ENCODE measurements around the gene TASOR2.

The TASOR2 gene

DNA sequence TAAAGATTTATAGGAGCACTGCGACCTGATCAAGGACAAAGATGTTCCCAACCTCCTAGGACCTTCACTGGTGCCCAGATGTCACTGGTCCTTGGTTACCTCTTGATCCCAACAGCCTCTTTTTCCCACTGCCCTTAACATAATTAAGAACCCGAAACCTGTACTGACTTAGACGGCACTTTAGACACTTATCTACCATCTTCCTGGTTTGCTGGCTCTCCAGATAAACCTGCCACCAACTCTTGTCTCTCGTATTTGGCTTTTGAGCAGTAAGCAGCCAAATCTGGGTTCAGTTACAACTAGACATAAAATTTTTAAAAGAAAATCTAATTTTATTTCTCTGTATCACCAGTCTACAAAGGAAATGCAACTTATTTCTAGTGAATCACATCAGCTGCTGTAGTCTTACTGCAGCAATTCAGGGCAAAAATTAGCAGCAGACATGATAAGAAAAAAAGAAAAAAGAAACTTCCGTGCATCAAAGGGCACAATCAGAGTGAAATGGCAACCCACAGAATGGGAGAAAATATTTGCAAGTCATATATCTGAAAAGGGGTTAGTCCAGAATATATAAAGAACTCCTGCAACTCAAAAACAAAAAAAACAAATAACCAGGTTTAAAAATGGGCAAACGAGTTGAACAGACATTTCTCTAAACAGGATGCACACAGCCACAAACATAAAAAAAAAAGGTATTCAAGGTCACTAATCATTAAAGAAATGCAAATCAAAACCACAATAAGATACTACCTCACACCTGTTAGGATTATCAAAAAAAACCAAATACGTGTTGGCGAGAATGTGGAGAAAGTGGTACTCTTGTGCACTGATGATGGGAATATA lies 27.7 kb upstream of the TASOR2 start:
- DNase-seq, result no peak
- H3K4me3 ChIP-seq (ENCODE audit: control insufficient read depth in 1 of 7, extremely low read depth in 1 of 7, insufficient read depth in 4 of 7, low read depth in 2 of 7, low read length in 6 of 7), result no peak overlapping the region
- H3K36me3 ChIP-seq (ENCODE audit: control insufficient read depth in 4 of 4, insufficient read depth in 4 of 4, low read length in 3 of 4), result peaks cover 0 to 6% (median 3%) of the 10 kb centered on the region in 4 experiments
- no peaks in the 10 kb centered on the region for H3K9me3 ChIP-seq (ENCODE audit: control extremely low read depth in 1 of 5, control insufficient read depth in 4 of 5, insufficient read depth in 2 of 5, low read depth in 1 of 5, low read length in 4 of 5)
- POLR2A ChIA-PET, result no interaction called here
- peaks cover 0 to 14% (median 8%) of the 10 kb centered on the region in 4 experiments for H3K4me1 ChIP-seq (ENCODE audit: control extremely low read depth in 1 of 4, control insufficient read depth in 4 of 4, insufficient read depth in 4 of 4, low read length in 3 of 4)
- CTCF ChIA-PET, result interaction anchor here (0.8 kb wide), 1 partner anchor 100 kb away, joined by 5 read pairs; no protein-coding TSS in a partner anchor
- H3K27ac ChIP-seq (ENCODE audit: insufficient read depth in 1 of 2, low read depth in 1 of 2, low read length in 2 of 2, poor library complexity in 1 of 2, severe bottlenecking in 2 of 2), result no peak overlapping the region
- WGBS (ENCODE audit: insufficient coverage), result 100% methylated on average over 1 of the region's 8 CpGs
- no peaks in the 10 kb centered on the region for H3K27me3 ChIP-seq (replicated peaks in 2 of 5; ENCODE audit: control insufficient read depth in 4 of 5, insufficient read depth in 5 of 5, low read length in 4 of 5)

DNA sequence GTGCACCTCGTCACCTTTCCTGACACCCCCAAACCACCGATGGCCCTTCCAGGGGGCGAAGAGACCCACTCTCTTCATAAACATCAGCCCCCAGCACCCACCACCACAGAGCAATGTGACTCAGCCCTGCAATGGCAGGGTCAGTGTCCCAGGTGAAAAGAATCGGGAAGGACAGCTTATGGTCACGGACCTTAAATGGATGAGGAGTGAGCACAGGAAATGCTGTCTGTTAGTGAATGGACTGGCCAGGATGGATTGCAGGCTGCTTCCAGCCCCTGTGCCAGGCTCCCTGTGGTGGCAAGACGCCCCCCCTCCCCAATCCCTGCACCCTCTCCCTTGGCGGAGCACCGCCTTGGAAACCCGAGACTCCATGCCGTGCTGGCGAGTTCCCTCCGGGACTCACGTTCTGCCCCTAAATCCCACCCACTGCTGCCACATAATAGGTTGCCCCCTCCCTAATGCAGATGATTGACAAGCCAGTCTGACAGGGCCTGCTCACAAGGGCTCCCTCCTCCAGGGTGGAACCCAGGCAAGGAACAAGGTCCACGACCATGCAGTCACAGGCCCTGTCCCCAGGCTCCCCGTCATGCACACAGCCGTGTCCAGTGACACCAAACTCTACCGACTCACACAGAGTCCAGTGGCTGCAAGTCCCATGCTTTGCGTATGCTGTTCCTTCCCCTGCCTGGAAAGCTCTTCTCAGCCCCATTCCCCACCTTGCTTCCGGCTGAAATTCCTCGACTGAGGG lies 25.6 kb upstream of the TASOR2 start:
- 97% methylated on average over 14 of the region's 20 CpGs for WGBS (ENCODE audit: insufficient coverage)

DNA sequence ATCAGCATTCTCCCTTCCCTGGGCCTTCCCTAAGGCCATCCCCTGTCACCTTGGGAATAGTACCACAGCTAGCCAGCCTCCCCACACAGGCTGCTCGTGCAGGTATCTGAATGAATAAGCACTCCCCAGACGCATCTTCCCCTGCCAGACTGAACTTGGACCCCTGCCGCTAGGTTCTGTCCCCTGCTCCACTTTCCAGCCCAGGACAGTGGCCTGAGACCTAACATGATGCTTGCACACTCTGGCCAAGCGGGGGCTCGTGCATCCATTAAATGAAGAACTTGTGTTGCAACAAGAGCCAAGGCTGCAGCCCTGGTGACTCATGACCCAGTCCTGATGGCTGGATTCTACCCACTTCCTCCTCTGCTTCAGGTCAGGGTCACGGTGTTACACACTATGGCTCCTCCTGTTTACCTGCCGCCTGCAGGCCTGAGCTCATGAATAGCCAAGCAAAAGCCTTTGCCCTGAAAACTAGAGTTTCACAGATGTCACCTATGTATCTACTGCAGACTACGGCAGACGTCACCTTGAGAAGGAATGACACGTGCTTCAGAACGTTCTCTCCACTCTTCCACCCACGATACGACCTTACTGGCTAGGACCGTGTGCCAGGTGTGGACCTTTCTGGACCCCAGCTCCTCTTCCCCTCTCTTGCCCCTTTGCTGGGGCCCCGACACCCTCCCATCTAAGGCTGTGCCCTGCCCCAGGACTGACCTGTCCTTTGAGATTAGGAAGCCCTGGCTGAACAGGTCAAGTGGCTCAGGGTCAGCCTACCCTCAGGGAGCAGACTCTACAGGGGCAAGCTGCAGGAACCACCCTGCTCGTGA lies 24.7 kb upstream of the TASOR2 start:
- CTCF ChIA-PET, result interaction anchor here (1.3 to 1.4 kb wide), 2 partner anchors 8 to 9 kb away, joined by 3 read pairs; no protein-coding TSS in a partner anchor
- POLR2A ChIA-PET, result no interaction called here
- H3K4me1 ChIP-seq (ENCODE audit: control extremely low read depth in 1 of 4, control insufficient read depth in 4 of 4, insufficient read depth in 4 of 4, low read length in 3 of 4), result peaks cover 0 to 18% (median 14%) of the 10 kb centered on the region in 4 experiments
- no peaks in the 10 kb centered on the region for H3K9me3 ChIP-seq (ENCODE audit: control extremely low read depth in 1 of 5, control insufficient read depth in 4 of 5, insufficient read depth in 2 of 5, low read depth in 1 of 5, low read length in 4 of 5)
- WGBS (ENCODE audit: insufficient coverage), result 86% methylated on average over 16 of the region's 16 CpGs
- H3K4me3 ChIP-seq (ENCODE audit: control insufficient read depth in 1 of 7, extremely low read depth in 1 of 7, insufficient read depth in 4 of 7, low read depth in 2 of 7, low read length in 6 of 7), result no peak overlapping the region
- peak in 2 of 3 donors; percentile 76 to 77 for DNase-seq
- no peaks in the 10 kb centered on the region for H3K27me3 ChIP-seq (replicated peaks in 2 of 5; ENCODE audit: control insufficient read depth in 4 of 5, insufficient read depth in 5 of 5, low read length in 4 of 5)
- peaks cover 0 to 3% (median 1%) of the 10 kb centered on the region in 4 experiments for H3K36me3 ChIP-seq (ENCODE audit: control insufficient read depth in 4 of 4, insufficient read depth in 4 of 4, low read length in 3 of 4)
- no peak overlapping the region for H3K27ac ChIP-seq (ENCODE audit: insufficient read depth in 1 of 2, low read depth in 1 of 2, low read length in 2 of 2, poor library complexity in 1 of 2, severe bottlenecking in 2 of 2)

More for the DNA sequence above, 25.6 kb upstream of the TASOR2 start:
- Histone ChIP-seq H3K27me3 (replicated peaks in 2 of 5; ENCODE audit: control insufficient read depth in 4 of 5, insufficient read depth in 5 of 5, low read length in 4 of 5) (no peaks in the 10 kb centered on the region), H3K4me3 (ENCODE audit: control insufficient read depth in 1 of 7, extremely low read depth in 1 of 7, insufficient read depth in 4 of 7, low read depth in 2 of 7, low read length in 6 of 7) (no peak overlapping the region), H3K27ac (ENCODE audit: insufficient read depth in 1 of 2, low read depth in 1 of 2, low read length in 2 of 2, poor library complexity in 1 of 2, severe bottlenecking in 2 of 2) (no peak overlapping the region), H3K4me1 (ENCODE audit: control extremely low read depth in 1 of 4, control insufficient read depth in 4 of 4, insufficient read depth in 4 of 4, low read length in 3 of 4) (peaks cover 0 to 14% (median 13%) of the 10 kb centered on the region in 4 experiments), H3K9me3 (ENCODE audit: control extremely low read depth in 1 of 5, control insufficient read depth in 4 of 5, insufficient read depth in 2 of 5, low read depth in 1 of 5, low read length in 4 of 5) (no peaks in the 10 kb centered on the region), H3K36me3 (ENCODE audit: control insufficient read depth in 4 of 4, insufficient read depth in 4 of 4, low read length in 3 of 4) (peaks cover 0 to 3% (median 1%) of the 10 kb centered on the region in 4 experiments)
- POLR2A ChIA-PET, result no interaction called here
- no peak for DNase-seq
- CTCF ChIA-PET, result no interaction called here

DNA sequence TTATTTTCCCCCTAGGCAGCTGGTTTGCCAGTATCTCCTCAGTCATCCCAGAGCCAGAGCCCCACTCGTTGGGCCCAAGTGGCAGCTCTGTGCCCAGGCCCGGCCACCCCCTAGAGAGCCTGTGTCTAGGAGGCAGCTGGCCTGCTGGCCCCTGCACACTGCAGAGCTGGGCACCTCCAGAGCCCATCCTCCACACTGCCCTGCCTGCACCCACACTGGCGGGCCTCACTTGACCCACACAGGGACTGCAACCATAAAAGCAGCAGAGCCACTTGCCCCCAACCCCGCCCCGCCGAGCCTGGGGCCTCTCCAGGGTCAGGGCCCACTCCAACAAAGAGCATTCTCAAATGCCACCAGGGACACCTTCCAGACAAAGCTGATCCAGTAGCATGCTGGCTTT lies 23.6 kb upstream of the TASOR2 start:
- H3K4me3 ChIP-seq (ENCODE audit: control insufficient read depth in 1 of 7, extremely low read depth in 1 of 7, insufficient read depth in 4 of 7, low read depth in 2 of 7, low read length in 6 of 7), result no peak overlapping the region
- DNase-seq, result no peak
- peaks cover 0 to 3% (median 0%) of the 10 kb centered on the region in 4 experiments for H3K36me3 ChIP-seq (ENCODE audit: control insufficient read depth in 4 of 4, insufficient read depth in 4 of 4, low read length in 3 of 4)
- ChIA-PET CTCF (interaction anchor here (1.4 kb wide), 2 partner anchors 10 to 31 kb away, joined by 3 to 4 read pairs; no protein-coding TSS in a partner anchor), POLR2A (no interaction called here)
- 98% methylated on average over 6 of the region's 6 CpGs for WGBS (ENCODE audit: insufficient coverage)
- no peak overlapping the region for H3K27ac ChIP-seq (ENCODE audit: insufficient read depth in 1 of 2, low read depth in 1 of 2, low read length in 2 of 2, poor library complexity in 1 of 2, severe bottlenecking in 2 of 2)
- H3K27me3 ChIP-seq (replicated peaks in 2 of 5; ENCODE audit: control insufficient read depth in 4 of 5, insufficient read depth in 5 of 5, low read length in 4 of 5), result no peaks in the 10 kb centered on the region
- peaks cover 5 to 25% (median 19%) of the 10 kb centered on the region in 4 experiments for H3K4me1 ChIP-seq (ENCODE audit: control extremely low read depth in 1 of 4, control insufficient read depth in 4 of 4, insufficient read depth in 4 of 4, low read length in 3 of 4)
- no peaks in the 10 kb centered on the region for H3K9me3 ChIP-seq (ENCODE audit: control extremely low read depth in 1 of 5, control insufficient read depth in 4 of 5, insufficient read depth in 2 of 5, low read depth in 1 of 5, low read length in 4 of 5)

DNA sequence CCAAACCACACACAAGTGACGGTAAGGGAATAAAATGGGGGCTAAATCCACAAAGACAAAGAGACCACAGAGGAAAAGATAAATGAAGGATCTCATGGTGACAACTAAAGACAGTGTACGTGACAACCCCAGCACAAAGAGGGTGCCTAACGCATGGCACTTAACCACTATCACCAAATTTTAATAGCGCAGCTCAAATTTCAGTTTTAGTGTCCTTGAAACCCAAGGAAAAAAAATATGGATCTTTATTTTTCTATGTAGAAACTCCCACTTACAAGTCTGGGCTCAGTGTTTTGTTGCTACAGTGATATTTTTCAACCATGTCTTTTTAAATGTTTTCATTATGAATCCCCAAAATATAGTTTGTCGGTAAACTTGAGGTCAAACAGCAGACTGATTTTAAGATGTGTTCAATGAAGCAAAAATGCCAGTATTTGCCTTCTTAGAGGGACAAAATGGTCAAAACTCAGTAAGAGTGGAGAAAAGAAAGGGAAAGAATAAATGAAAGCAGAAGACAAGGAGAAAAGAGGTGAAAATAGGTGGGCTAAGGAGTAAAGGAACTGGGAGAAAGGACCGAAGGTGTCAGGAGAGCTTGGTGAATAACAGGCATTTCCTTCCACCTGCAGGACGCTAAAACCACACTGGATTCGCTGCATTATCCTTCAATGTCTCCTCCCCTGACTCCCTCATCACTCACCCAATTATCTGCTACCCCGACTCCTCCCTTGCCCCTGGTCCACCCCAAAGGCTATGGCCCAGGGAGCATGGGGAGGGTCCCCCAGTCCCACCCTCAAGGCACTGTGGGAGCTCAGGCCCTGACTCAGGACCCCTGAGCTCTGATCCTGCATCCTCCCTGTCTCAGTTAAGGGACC lies 21.7 kb upstream of the TASOR2 start:
- 88% methylated on average over 4 of the region's 9 CpGs for WGBS (ENCODE audit: insufficient coverage)
- ChIA-PET CTCF (interaction anchor here (1.1 to 1.2 kb wide), 2 partner anchors 19 kb away, joined by 3 to 4 read pairs; no protein-coding TSS in a partner anchor), POLR2A (no interaction called here)
- H3K36me3 ChIP-seq (ENCODE audit: control insufficient read depth in 4 of 4, insufficient read depth in 4 of 4, low read length in 3 of 4), result no peaks in the 10 kb centered on the region
- H3K4me1 ChIP-seq (ENCODE audit: control extremely low read depth in 1 of 4, control insufficient read depth in 4 of 4, insufficient read depth in 4 of 4, low read length in 3 of 4), result peaks cover 14 to 39% (median 32%) of the 10 kb centered on the region in 4 experiments
- H3K4me3 ChIP-seq (ENCODE audit: control insufficient read depth in 1 of 7, extremely low read depth in 1 of 7, insufficient read depth in 4 of 7, low read depth in 2 of 7, low read length in 6 of 7), result no peak overlapping the region
- H3K27ac ChIP-seq (ENCODE audit: insufficient read depth in 1 of 2, low read depth in 1 of 2, low read length in 2 of 2, poor library complexity in 1 of 2, severe bottlenecking in 2 of 2), result no peak overlapping the region
- DNase-seq, result no peak
- no peaks in the 10 kb centered on the region for H3K9me3 ChIP-seq (ENCODE audit: control extremely low read depth in 1 of 5, control insufficient read depth in 4 of 5, insufficient read depth in 2 of 5, low read depth in 1 of 5, low read length in 4 of 5)
- no peaks in the 10 kb centered on the region for H3K27me3 ChIP-seq (replicated peaks in 2 of 5; ENCODE audit: control insufficient read depth in 4 of 5, insufficient read depth in 5 of 5, low read length in 4 of 5)
